Measurements from ENCODE around the gene SEPTIN1.

Gene SEPTIN1, protein sequence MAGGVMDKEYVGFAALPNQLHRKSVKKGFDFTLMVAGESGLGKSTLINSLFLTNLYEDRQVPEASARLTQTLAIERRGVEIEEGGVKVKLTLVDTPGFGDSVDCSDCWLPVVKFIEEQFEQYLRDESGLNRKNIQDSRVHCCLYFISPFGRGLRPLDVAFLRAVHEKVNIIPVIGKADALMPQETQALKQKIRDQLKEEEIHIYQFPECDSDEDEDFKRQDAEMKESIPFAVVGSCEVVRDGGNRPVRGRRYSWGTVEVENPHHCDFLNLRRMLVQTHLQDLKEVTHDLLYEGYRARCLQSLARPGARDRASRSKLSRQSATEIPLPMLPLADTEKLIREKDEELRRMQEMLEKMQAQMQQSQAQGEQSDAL

DNA sequence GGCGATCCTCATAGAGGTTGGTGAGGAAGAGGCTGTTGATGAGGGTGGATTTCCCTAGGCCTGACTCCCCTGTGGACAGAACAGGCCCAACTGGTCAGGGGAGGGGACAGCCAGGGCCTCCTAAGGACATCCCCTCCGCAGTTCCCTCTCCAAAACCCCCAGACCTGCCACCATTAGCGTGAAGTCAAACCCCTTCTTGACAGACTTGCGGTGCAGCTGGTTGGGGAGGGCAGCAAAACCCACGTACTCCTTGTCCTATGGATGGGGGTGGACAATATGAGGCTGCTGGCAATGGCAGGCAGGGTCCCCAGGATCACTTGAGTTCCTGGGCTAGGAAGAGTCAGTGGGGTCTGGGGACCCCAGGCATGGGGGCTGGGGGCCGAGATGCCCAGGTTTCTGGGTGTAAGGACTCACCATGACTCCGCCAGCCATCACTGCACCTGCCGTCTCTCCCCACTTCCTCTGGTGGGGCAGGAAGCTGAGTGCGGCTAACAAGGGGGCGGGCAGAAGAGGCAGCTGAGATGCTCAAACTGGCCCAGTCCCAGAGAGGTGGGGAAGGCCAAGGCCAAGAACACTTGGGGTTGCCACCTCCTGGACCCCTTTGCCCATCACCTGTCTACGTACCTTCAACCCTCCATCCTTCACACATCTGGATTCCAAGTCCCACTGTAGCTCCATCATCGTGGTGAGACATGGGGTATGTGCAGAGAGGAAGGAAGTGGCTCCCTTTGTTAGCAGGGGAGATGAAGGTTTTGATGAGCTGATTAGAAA, at the start of gene SEPTIN1:
SEPTIN1 (minus strand) TSS at position 451 of the 771 bp plus-strand sequence; CDS start at position 432, 19 bp downstream.
- DNase-seq, result no peak

DNA sequence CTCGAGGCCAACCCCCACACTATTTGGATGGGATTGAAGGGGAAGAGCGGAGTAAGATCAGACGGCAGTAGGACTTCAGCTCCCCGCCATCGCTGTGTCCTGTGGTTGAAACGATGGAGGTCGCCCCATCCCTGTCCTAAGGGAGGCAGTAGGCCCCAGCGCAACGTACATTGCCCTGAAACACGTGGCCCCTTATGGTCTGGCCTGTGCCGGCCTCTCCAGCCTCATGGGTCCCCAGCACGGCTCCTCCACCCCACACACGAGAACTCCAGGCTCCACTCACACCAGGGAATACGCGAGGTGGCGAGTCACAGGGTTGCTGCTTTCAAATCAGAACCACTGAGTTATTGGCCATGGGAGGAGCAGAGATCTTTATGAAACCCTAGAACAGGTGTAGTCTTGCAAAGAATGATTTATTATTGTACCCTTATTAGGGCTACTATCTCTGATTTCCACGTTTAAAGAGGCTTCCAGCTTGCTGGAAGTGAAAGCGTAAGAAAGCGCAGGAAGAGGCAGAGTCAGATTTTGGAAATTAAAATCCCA, 48.1 kb upstream of the SEPTIN1 start:
- no peak for DNase-seq

DNA sequence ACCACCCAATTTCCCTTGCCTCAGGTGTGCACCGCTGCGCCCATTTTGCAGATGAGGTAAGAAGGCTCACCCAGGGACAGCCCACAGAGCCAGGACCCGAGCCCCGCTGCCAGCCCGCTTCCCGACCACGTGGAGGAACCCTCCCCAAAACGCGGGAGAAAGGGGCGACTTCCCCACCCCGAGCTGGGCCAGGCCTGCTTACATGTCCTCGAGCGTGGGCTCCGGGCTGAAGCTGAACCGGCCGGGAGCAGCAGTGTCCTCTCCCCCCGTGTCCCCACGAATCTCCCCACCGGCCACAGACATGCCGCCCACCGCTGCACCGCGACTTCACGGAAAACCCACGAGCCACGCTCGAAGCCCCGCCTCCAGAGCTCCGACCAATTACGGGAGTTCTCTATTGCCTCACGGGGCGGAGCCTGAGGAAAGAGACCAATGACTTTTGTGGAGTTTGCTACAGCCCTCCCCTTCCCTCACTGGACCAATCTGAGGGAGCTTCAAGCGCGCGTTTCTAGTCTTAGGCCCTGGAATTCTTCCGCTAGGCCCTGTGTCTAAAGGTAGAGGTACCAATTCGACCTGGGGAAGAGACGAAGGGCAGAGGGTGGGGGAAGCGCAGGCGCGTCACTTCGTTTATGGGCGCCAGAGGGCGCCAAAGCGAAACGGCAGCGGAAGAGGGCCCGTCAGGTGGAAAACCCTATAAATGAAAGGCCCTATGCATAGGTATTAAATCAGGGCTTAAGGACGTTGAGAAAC, 47.5 kb upstream of the SEPTIN1 start, which contains the start of gene DCTPP1:
DCTPP1 (minus strand) TSS at position 353 of the 750 bp plus-strand sequence; CDS start at position 303, 50 bp downstream.
- peak; percentile 98 for DNase-seq

DNA sequence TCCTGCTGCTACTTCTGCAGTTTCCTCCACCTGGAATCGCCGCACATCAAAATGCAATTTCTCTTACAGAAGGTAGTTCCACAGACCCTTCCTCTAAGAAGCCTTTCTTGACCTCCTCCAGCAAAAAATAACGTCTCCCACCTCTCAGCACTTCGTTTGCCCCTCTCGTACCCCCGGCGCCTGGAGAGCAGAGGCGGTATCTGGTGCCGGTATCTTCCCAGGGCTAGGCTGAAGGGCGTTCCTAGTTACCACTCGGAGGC, 47.0 kb upstream of the SEPTIN1 start:
- no peak for DNase-seq

DNA sequence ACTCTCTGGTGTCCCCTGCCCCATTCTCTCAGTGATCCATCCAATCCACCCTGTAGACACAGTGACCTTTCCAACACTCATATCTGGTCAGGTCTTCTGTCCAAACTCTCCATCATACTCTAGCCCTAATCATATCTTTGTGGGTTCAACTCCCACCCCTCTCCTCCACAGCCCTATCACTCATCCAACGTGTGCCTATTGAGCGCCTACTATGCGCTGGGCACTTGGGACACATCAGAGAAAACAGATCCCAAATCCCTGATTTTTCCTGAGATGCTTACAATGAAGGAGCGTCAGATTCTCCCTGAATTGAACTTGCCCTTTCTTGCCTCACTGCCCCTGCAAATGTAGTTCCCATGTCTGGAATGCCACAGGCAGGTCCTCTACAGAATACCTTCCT, 45.7 kb upstream of the SEPTIN1 start:
- DNase-seq, result no peak

DNA sequence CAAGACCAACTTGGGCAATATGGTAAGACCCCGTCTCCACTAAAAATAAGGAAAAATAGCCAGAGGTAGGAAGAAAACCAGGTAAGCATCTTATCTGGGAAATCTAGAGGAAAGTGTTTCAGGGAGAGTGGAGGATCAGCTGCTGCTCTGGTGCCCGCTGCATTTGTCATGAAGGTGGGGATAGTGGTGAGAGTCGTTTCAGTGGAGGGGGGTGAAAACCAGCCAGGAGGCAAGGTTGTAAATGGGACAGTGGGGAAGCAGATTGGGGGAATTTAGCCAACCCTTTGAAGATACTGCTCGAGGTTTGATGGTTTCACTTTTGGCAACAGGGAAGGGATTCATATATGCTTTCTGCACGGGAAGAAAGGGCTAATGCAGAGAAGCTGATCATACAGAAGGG, 38.6 kb upstream of the SEPTIN1 start:
- no peak for DNase-seq

DNA sequence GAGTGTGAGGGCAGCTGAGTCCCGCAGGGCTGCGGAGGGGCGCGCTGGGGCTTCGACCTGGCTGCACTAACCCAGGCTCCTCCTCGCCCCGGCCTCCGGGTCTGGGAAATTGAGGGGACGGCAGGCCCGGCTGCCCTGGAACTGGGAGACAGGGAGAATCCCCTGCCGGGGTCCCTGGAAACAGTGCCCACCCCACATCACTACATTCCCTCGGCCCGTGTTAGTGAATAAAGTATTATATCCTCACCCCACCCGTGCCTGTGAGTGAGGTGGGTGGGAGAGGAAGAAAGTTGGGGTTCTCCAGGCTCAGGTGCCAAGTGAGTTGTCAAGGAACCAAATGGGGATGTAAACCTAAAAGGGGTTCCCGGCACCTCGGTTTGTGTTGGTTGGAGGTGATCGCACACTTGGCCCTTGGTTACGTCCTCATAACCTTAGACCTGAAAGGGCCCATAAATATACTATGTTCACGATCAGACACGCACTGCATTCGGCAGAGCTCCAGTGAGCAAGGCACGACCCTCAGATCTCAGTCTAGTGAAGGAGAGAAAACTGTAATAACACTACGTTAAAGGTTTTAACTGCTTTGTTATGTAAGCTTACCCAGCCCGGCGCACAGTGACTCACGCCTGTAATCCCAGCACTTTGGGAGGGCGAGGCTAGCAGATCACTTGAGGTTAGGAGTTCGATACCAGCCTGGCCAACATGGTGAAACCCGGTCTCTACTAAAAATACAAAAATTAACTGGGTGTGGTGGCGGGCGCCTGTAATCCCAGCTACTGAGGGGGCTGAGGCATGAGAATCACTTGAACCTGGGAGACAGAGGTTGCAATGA, 36.2 kb upstream of the SEPTIN1 start:
- no peak for DNase-seq

DNA sequence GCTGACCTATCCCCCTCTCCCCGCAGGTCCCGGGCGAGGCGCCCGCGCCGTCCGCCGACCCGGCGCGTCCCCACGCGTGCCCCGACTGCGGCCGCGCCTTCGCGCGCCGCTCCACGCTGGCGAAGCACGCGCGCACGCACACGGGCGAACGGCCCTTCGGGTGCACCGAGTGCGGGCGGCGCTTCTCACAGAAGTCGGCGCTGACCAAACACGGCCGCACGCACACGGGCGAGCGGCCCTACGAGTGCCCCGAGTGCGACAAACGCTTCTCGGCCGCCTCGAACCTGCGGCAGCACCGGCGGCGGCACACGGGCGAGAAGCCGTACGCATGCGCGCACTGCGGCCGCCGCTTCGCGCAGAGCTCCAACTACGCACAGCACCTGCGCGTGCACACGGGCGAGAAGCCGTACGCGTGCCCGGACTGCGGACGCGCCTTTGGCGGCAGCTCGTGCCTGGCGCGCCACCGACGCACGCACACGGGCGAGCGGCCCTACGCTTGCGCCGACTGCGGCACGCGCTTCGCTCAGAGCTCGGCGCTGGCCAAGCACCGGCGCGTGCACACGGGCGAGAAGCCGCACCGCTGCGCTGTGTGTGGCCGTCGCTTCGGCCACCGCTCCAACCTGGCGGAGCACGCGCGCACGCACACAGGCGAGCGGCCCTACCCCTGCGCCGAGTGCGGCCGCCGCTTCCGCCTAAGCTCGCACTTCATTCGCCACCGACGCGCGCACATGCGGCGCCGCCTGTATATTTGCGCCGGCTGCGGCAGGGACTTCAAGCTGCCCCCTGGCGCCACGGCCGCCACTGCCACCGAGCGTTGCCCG, 35.4 kb upstream of the SEPTIN1 start:
- DNase-seq, result peak; percentile 90

DNA sequence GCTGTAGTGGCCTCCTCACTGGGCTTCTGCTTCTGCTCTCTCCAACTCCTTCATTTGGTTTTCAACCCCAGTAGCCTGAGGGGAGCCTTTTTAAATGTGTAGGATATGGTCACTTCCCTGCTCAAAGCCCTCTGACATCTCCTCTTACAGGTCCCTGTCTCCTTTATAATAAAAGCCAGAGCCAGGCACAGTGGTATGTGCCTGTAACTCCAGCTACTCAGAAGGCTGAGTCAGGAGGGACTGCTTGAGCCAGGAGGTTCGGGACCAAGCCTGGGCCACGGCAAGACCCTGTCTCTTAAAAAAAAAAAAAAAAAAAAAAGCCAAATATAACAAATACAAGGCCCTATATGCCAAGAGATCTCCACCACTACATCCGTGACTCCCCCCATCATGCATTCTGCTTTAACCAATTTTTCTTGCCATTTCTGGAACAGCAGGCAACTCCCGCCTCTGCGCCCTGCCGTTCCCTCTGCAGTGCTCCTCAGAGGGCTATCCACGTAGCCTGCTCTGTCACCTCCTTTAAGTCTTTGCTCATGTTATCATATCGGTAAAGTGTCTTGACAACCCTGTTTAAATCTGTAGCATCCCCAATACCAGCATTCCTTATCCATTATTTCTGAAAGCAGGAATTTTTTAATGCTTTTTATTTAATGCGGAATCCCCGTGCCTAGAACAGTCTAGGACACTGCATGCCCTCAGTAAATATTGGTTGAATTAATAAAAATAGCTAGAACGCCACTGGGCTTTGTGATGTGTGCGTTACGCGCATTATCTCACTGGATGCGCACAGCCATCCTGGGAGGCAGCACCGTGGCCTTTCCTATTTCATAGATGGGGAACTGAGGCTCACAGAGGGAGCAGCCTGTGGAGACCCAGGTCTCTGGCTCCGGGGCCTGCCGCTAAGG, 34.5 kb upstream of the SEPTIN1 start:
- DNase-seq, result no peak

DNA sequence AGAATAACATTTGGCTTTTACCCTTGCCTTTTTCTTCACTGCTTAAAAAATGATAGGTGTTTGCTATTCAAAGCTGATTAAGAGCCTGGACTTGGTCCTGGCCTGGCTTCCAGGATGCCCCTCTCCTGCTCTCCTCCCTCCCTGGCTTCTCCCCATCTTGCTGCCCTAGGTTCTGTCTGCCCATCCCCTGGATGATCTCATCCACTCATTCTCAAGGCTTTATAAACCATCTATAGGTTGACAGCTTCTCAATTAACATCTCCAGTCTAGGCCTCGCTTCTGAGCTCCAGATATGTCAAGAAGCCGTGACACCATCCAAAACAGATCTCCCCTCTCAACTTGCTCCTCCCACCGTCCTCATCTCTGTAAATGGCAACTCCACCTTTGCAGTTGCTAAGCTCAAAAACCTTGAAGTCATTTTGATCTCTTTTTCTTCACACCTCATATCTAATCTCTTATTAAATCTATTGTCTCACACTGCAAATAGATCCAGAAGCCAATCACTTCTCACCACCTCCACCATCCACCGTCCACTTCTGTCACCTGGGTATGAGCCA, 33.8 kb upstream of the SEPTIN1 start:
- no peak for DNase-seq

DNA sequence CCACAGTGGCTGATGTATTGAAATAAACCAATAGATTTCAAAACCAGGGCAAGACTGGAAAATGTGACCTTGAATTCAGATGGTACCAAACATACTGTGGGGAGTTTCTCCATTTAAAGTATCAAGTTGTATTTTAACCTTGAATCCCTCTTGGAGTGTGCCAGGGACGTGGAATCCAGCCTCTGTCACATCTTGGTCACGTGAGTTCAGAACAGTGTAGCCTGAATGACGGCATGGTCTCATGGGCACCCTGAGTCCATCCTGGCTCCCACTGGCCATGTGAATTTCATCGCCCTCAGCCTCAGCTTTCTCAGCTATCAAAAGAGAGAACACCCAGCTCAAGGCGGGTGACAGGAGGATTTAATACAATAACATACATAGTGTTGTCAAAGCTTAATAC, 31.8 kb upstream of the SEPTIN1 start:
- no peak for DNase-seq

DNA sequence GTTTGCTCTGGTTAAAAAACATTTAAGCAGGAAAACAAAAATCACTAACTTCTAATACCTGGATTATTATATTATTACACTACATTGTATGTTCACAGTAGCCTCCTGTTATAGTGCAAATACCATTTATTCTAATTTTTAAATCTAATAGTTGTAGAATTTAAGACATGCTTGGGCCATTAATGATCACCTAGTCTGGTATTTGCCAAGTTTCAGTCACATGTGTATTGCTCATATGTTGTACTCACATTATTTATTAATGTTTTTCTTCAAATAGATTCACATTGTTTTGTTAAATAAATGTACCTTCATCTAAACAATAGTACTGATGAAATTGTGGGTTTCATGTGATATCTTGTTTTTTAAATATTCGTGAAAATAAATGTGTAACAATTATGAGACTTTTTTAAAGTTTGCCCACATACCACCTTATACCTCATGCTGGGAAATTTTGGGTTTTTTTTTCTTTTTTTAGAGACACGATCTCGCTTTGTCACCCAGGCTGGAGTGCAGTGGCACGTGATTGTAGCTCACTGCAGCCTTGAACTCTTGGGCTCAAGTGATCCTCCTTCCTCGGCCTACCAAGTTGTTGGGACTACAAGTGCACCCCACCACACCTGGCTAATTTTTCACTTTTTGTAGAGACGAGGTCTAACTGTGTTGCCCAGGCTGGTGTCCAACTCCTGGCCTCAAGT, 30.9 kb upstream of the SEPTIN1 start:
- DNase-seq, result no peak

DNA sequence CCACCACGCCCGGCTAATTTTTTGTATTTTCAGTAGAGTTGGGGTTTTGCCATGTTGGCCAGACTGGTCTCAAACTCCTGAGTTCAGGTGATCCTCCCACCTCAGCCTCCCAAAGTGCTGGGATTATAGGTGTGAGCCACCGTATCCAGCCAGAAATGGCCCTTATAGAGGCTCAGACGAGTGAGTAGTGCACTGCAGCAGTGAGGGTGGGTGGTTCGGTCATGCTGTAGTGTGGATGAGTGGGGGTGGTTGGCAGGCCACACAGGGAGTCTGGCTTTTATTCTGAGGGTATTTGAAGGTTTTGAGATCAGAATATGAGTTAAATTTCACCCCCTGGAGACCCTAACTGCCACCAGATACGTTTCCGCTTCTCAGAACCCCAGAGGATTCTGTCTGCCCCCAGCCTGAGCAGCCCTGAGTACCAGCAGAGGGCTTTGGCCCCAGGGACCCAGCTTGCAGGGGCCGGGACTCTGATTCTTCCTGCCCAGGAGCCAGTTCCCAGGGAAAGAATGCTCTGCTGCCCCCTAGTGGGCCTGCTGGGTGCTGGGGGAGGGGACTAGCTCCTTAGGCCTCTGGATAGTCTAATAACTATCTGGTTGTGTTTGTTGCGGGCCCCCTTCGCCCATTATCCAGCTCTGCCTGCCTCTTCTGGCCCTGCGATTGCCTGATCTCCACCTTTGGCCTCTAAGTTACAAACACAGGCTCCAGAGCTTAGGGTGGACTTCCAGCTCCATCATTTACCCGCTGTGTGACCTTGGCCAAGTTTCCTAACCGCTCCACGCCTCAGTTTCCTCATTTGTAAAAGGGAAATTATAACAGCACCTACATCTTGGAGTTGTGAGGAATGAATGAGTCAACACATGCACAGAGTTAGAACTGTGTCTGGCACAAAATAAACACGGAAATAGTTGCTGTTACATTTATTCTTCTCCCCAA, 27.0 kb upstream of the SEPTIN1 start:
- peak; percentile 95 for DNase-seq

DNA sequence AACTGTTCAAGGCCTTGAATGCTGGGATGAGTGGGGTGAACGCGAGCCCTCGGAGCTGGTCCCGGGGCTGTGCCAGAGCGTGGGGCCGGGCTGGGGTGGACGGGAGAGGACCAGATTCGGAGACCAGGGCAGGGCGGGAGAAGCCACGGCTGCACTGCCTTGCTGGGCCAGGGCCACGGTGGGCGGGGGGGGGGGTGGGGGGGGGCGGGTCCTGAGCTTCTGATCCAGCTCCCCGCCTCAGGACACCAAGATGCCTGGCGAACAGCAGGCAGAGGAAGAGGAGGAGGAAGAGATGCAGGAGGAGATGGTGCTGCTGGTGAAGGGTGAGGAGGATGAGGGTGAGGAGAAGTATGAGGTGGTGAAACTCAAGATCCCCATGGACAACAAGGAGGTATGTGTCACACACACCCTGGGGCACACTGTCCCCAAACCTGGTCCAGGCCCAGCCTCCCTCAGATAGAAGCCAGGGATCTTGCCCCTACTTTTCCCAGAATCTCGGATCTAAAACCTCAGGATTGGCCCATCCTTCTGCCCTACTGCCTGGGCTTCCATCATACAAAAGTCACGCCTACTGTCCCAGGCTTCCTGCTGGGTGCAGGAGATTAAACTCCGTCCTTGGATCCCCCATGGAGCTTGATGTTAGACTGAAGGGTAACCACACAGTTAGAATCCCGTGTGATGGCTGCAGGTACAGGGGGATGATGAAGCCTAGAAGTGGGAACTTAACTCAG, 25.6 kb upstream of the SEPTIN1 start:
- no peak for DNase-seq

DNA sequence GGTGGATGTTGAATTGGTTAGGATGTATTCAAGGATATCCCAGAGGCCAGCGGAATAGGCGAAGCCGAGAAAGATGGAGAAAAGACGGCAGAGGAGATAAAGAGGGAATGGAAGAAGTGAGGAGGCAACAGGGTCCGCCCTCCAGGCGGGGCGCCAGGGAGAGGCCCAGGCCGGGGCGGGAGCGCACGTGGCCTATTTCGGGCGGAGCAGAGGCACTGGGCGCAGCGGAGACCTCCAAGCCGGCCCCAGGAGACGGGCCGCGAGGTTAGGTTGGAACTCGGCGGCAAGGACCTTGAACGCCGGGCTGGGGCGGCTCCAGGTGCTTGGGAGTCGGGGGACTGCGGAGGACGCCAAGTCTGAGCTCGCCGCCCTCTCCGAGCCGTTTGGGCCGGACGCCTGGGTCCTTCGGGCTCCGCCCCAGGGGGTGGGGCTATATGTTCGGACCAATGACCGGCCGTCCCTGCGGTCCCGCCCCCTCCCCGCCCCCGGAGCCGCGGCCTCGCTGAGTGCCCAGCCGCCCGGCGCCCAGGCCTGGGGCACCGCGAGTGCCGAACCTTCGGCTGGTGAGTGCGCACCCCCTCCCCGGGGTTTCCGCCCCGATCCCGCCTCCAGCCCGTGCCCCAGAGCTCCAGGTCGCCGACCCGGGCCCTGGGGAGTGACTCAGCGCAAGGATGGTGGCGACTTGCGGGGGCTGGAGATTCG, 24.9 kb upstream of the SEPTIN1 start, which contains the start of gene ZNF771:
ZNF771 (plus strand) TSS at position 505 of the 702 bp plus-strand sequence. CDS start 448 bp downstream, outside the sequence.
- peak; percentile 88 for DNase-seq

DNA sequence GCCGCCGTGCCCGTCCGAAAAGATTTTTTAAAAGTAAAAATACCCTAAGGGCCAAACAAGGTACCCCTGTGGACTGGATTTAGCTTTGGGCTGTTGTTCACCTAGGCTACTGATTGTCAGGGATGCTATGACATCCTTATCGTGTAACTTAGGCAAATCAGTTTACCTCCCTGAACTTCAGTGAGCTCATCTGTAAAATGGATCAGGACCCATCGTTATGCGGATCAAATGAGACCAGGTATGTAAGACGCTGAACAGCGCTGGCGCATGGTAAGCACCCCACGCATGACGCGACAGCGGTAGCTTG, 24.4 kb upstream of the SEPTIN1 start:
- no peak for DNase-seq

All from suppressor macrophage treated with lipopolysaccharide for 4 hours (primary cell).